ENCODE data around the gene EIF4EBP2.

Gene EIF4EBP2

DNA sequence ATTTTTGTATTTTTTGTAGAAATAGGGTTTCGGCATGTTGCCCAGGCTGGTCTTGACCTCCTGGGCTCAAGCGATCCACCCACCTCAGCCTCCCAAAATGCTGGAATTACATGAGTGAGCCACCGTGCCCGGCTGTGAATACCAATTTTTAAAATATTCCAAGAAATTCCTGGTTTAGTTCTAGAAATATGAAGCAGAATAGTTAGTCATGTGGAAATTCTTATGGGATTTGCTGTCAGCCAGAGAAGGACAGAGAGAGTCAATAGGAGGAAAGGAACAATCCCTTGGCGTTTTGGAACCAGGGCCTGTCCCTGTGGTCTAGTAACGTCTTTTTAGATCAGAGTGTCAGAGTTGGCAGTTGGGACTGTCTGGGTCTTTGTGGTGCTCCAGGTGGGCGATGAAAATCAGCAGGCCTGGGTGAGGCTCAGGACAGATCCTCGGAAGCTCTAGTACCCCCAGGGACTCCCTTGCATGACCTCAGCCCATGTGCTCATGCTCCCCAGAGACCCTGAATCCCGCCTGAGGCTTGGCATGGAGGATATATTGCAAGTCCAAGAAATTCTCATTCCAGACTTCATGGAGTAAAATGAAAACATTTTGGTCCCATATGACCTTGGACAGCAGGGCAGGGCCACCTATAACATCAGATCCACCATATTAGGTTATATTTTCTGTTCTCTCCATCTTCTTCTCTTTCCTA is 29.8 kb downstream of the EIF4EBP2 start:
- DNase-seq = no peak

DNA sequence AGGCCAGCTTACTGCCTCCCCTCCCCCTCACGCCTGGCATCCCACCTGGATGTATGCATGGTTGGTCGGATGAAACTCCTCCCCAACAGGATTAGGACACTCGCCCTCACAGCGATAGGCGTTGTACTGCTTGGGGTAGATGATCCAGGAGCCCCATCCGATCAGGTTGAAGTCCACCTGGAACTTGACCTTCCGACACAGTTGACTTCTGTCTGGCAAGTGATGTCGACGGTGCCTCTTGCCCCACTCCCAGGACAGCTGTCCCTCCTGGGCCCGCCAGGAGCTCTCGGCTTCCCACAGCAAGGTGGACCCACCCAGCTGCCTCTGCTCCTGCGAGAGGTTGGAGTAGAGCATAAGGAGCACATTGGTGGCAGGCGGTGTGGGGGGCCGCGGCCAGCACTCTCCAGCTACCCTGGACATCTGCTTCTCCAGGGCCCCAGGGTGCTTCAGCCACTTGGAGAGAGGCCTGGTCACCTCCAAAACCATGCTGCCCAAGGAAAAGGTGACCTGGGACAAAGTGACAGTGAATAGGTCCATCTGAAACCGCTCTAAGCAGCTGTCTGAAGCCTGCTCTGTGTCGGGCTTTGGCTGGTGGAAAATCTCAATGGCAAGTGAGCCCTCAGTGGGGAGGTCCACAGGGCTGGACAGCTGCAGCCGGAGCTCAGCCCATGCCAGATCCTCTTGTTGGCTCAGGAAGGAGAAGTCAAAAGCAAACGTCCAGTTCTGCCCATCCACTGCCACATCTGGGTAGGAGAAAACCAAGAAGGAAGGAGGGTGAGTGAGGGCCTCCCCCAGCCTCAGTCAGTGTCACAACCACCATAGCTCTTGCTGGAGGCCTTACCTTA is 31.5 kb downstream of the EIF4EBP2 start:
- no peak for DNase-seq

DNA sequence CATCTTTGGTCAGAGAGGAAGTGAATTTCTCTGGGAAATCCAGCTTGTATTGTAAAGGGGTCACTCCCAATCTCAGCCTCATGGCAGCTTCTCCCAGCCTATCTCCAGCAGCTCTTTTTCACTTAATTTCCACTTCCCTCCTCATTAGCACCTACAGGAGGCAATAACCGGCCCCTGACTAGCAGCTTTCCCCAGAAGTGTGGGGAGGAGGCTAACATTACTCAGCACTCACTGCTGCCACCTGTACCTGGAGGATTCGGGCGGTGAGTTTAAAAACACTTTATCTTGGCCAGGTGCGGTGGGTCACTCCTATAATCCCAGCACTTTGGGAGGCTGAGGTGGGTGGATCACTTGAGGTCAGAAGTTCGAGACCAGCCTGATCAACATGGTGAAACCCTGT is 33.8 kb downstream of the EIF4EBP2 start:
- DNase-seq = no peak

DNA sequence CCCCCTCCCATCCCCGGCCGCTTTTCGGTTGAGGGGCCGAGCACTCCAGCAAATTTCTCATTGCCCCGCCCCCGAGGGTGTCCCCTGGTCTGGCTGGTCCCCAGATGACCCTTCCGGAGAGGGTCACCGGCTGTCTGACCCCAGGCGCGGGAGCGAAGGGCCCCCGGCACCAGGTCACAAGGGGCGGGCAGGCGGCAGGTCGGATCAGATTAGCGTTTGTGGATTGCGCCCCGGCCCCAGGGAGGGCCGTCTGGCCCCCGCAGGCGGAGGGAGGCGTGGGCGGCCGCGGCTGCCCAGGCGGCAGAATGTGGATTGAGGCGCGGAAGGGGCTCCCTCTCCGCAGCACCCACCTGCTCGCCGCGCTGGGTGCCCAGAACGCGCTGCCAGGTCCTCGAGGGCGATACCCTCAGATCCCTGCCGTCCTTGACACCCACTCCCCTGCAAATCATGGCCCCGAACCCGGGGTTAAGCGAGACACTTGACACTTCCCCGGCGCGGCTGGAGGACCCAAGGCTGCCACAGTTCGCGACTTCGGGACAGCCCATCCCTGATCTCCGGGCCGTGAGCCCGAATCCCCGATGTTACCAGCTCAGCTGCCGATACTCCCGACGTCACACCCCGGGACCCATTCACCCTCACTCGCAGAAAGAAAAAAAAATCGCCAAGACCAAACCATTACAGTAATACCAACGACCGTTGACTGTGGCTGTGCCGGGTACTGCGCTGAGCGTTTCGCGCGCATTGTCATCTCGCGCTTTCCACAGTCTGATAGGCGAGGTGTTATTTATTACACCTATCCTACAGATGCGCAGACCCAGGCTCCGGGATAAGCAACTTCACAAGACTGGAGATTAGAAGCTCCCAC is 36.6 kb downstream of the EIF4EBP2 start:
- DNase-seq = no peak

DNA sequence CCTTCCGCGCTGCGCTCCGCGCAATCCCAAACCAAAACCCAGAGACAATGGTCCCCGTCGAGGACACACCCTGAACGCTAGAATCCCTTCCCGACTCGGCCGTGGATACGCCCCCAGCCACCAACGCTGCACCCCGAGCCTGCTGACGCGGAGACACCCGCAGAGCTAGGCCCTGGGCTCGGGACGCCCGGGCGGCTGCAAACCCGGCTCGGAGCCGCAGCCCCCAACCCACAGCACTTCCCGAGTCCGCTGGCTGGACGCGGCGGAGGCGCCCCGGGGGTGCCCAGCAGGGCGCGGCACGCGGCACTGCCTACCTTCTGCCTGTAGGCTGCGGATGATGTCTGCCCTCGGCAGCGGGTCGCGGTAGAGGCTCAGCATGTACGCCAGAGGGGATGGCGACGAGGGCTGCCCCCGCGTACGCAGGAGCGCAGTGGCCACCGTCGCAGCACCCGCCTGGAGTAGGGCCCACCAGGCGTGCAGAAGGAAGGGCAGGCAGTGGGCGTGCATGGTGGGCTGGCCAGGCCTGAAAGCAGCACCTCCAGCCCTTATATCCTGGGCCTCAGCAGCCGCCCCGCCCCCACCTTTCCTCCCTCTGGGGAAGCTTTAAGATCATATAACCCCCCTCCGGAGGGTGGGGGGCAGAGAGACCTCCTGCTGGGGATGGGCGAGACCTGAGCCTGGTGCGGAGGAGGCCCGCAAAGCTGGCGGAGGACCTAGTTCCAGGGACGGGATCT is 37.4 kb downstream of the EIF4EBP2 start, which contains the start of gene NODAL:
Gene NODAL (minus strand): TSS at position 521 of the 734 bp plus-strand sequence. CDS start 14 bp downstream, at position 507.
- DNase-seq = no peak

DNA sequence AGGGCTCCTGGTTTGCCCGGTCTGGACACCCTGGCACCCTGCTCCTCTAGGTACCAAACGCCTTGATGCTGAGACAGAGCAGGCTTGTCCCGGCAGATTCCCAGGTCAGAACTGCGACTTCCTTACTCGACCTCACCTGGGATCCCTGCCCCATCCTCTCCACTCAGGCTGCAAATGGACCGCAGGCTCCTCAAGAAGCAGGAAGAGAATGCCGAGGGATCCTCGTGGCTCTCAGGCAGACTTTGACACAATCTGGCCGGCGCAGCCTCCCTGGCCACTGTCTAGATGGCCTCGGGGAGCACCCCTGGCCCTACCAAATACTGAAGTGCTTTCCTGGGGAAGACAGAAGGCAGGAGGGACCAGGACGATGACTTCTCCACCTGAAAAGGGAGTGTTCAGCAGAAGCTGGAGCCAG is 38.0 kb downstream of the EIF4EBP2 start:
- DNase-seq = no peak

DNA sequence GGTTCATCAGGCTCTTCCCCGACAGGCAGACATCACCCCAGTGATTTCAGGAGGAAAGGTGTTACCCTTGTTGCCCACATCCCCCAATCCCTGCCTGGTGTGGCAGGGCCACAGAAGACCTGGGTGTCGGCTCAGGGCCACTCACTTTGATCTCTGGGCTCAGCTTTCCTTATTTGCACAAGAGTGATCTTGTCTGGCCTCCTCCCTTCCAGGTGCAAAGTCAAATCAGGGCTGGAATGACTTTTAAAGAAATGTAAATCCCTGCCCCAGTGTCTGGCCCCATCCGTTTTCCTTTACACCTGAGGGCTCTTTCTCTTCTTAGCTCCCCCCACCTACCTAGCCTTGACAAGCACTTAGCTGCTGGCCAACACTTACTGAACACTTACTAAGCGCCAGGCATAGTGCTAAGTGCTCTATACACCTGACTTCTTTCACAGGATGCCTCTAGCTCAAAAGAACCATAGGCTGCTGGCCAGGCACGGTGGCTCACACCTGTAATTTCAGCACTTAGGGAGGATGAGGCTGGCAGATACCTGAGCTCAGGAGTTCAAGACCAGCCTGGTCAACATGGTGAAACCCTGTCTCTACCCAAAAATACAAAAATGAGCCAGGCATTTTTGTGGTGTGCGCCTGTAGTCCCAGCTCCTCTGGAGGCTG is 38.5 kb downstream of the EIF4EBP2 start:
- DNase-seq = no peak

DNA sequence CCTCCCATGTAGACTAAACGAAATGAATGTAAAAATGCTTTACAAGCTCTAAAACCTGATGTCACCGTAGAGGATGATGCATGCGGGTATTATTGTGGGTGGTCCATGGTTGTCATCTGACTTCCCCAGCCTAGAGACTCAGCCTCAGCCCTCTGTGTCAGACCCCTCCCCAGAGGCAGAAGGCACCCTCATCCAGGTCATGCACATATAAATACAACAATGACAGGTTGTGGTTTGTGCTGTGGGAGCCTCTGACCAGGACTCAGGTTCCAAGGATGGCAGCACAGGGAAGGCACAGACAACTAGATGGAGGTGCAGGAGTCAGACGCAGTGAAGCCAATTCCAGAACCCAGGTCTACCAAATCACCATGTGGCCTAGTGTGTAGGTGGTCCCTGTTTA is 40.8 kb downstream of the EIF4EBP2 start:
- no peak for DNase-seq

DNA sequence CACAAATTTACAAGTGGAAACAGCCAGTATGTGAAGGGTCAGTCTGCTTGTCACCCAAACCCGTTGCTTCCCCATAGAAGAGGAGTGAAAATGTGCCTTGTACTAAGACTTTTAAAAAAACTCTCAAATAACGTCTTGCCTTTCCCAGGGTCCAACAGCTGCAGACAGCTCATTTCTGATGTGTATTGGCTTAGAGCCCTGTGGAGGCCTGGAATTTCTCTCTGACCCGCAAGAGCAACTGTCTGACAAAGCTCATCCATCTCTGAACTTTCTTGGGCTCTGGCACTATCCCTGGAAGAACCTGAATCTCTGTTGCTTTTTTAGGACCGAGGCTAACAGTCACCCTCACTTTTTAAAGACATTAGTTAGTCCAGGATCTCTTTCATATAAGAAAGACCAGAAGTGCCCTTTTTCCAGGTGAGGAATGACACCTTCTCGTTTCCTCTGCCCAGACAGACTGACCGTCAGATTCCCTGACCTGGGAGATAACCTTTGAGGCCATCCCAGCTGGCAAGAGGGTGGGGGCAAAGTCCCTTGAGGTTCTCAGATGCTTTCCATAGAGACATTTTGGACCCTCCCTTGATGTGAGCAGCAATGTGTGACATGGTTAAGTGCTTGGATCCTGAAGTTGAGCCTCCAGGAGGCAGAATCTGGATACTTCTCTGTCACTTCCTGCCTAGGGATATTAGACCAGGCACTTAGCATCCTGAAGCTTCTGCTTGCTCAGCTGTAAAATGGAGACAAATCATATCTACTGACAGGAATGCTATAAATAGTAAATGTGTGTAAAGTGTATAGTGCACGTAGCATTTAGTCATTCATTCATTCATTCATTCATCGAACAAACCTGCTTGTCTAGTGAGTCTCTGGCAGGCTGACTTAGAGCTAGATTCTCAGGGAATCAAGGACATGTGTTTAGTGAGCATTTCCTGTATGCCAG is 42.0 kb downstream of the EIF4EBP2 start:
- DNase-seq = no peak

DNA sequence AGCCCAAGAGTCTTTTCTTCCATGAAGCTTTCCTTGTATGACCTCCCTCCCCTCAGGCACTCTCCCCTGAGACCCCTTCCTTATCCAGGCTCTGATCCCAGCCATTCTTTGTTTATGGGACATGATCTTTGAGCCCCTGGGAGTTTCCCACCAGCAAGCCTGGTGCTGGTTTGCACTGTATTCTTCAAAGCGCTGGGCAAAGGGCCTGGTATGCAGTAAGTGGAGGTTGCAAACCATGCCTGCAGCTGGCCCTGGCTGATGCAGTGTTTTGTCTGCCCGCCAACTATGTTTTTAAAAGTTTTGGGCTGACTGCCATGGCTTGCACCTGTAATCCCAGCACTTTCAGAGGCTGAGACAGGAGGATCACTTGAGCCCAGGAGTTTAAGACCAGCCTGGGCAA is 44.3 kb downstream of the EIF4EBP2 start:
- DNase-seq = no peak

DNA sequence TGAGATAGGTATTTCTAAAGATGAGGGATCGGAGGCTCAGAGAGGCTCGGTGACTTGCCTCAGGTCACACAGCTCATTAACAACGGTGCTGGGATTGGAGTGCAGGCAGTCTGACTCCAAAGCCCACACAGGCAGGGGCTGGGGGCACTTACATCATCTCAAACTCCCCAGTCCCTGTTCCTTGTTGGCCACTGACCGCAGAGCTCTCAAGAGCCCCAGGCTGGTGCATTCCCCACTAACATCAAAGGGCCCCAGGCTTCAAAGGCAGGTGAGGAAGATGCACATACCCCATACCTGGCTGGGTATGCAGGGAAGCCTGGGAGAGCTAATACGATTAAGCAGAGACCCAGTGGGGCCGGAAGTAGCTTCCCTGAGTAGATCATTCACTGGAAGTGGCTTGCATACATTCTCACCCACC is 51.3 kb downstream of the EIF4EBP2 start:
- no peak for DNase-seq

DNA sequence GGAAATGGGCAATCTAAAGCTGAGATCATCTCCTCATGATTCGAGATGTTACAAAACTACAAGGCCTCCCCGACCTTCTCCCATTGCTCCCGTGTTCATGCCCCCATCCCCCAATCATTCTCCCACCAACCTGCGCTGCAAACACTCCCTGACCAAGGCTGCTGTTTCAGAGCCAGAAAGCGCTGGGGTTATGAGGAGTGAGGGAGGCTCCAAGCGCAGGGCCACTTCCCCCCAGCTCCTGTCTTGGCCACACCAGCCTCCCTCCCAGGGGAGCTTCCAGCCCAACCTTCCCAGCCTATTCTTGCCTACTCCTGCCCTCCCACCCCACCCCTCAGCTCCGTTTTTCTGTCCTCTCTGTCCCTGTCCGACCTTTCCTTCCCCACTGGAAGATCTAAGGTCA is 52.2 kb downstream of the EIF4EBP2 start:
- DNase-seq = no peak

DNA sequence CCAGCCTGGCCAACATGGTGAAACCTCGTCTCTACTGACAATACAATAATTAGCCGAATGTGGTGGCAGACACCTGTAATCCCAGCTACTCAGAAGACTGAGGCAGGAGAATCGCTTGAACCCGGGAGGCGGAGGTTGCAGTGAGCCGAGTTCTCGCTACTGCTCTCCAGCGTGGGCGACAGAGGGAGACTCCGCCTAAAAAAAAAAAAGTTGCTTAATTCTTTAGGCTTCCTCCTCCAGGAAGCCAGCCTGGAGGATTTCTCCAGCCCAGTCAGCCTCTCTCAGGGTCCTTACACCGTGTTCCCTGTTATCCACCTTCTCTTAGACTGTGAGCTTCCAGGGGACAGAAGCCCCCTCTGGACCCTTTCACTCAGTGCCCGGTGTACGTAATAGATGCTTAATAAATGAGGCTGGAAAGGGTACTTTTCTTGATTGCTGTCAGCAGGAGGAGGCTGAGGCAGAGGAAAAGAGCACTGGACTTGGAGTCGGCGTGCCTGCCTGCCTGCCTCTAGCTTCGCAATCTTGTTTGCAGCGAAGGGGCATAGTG is 53.9 kb downstream of the EIF4EBP2 start:
- no peak for DNase-seq

DNA sequence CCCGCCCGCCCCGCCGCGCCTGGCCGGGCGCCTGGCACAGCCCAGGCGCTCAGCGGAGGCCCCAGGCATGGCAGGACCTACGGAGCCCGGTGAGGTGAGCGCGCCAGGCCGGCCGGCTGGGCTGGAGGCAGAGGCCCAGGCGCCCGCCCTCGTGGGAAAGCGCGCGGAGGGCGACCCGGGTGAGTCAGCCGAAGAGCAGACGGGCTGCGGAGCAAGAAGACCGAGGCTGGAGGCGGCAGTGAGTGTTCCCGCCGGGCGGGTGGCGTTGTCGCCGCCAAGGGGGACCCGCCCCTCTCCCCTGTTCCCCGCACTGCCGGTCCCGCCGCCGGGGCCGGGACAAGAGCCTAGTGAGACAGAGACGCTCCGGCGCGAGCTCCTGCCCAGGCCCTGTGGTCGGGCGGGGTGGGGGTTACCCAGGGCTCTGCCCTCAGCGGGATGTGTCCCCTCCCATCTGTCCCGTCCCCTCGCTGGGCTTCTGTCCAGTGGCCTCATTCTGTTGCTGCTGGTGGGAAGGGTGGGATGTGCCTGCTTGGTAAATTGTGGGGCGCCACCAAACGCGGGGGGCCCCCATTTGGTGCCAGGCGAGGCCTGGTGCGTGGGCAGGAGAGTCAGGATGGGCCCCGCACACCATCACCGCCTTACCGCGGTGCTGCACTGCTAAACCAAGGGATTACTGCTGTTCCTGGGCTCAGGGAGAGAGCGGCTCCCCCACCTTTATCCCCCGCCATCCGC is 54.5 kb downstream of the EIF4EBP2 start:
- DNase-seq = no peak

DNA sequence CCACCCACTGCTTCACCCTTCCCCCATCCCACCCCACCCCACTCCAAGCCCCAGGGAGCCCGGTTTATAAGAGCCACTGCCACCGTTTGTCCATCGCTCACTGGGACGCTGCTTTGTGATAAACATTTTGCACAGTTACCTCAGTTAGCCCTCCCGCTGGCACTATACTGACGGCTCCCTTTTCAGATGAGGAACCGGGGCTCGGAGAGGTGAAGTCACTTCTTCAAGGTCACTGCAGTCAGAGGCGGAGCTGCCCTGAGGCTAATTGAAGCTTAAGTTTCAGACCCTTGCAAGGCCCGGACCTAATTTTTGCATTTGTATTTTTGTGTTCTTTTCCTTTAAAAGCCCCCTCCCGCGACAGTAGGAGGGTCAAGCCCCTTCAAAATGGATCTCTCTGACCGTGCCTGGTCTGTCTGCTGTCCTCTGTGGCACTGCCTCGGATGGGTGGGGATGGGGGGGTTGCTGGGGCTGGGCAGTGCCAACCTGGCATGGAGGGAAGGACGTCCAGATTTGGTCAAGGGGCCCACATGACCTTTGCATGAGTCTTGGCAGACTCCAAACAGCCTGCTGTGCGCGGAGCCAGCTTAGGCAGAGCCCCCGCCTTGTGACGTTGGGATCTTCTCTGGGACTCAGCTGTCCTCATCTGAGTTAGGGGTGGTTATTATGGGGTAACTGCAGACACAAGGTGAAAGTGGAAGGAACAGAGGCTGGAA is 55.3 kb downstream of the EIF4EBP2 start:
- no peak for DNase-seq

DNA sequence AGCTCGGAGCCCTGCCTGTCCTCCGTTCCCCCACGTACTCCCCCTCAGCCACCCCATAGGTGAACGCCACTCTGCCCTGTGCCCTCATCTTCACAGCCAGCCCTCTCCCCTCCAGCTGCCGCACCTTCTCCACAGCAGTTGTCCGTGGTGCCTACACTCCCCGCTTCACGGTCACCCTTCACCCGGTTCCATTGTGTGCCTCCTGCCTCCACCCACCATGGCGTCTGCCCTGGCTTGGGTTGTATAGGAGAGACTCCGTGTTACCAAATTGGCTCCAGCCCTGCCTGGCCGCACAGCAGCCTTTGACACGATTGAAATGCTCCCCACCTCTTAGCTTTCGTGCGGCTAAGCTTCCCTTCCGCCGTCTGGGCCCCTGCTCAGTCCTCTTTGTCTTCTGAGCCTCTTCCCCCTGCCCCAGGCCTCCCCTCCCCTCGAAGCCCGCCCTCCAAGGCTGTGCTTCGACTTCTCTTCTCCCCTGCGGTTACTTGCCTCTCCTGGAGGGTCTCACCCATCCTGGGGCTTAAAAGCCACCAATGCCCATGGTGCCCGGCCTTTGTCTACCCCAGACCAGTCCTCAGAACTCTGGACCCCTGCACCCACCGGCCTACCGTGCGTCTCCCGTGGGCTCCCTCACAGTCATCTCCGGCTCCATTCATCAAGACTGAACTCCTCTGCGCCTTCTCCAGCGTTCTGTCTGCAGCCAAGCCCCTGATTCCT is 56.0 kb downstream of the EIF4EBP2 start:
- no peak for DNase-seq

DNA sequence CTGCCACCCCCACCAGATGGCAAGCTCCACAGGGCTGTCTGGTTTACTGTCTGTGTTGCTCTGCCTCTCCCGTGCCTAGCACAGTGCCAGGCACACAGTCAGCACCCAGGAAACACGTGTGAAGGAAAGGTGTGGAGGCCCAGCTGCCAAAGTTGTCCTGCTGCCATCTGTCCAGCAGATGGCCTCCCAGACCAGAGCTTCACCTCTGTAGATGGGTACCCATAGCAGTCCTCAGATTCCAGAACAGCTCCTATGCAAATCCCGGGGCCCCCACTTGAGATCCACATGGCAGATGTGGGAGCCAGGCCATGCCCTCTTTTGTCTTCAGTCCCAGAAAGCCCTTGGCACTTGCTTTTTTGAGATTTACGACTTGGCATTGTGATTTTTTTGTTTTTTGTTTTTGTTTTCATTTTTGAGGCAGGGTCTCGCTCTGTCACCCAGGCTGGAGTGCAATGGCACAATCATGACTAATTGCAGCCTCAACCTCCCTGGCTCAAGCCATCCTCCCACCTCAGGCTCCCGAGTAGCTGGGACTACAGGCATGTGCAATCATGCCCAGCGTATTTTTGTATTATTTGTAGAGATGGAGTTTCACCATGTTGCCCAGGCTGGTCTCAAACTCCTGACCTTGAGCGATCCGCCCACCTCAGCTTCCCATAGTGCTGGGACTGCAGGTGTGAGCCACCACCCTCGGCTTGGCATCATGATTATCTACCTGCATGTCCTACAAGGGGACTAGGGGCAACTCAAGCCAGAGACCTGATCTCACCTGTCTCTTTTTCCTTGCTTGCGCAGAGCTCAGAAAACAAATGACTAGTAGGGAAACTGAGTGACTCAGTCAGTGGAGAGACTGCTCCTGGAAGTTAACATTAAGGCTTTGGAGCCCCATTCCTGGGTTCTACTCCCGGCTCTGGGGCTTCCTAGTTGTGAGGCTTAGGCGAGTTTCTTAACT is 57.7 kb downstream of the EIF4EBP2 start:
- DNase-seq = no peak

Data from effector CD4-positive, alpha-beta T cell (primary cell).